NCI-H2171 (cell line): ENCODE data around the gene ARTN.

Experiments
- DNase-seq: peaks from one replicate; lab custom pipeline; 2025; lab: John Stamatoyannopoulos, UW

ARTN gene

DNA sequence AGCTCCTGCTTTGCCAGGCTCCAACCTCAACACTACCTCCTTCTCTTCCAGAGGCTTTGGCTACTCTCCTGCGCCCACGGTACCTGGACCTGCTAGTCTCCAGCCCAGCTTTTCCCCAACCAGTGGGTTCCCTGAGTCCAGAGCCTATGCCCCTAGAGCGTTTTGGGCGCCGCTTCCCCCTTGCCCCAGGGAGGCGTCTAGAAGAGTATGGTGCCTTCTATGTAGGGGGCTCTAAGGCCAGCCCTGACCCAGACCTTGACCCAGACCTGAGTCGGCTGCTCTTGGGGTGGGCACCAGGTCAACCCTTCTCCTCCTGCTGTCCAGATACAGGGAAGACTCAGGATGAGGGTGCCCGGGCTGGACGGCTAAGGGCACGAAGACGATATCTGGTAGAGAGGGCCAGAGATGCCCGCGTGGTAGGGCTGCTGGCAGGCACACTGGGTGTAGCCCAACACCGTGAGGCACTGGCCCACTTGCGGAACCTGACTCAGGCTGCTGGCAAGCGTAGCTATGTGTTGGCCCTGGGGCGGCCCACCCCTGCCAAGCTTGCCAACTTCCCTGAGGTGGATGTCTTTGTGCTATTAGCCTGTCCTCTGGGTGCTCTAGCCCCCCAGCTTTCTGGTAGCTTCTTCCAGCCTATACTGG lies 37.9 kb downstream of the ARTN start:
- no peak for DNase-seq

DNA sequence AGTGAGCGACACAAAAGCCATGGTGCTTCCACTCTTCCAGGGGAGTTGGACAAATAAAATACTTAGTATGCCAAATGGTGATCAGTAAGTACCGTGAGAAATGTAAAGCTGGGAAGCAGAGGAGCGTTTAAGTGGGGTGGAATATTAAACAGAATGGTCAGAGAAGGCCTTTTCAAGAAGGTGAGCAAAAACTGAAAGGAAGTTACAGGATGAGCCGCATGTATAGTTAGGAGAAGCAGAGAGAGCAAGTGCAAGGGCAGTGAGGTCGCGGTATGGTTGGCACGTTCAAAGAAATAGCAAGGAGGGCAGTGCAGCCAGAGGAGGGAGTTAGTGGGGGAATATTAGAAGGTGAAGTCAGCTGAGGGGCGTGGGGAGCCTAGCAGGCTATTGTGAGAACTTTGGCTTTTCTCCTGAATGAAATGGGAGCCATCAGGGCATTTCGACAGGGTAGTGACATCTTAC lies 40.4 kb downstream of the ARTN start:
- DNase-seq: no peak

DNA sequence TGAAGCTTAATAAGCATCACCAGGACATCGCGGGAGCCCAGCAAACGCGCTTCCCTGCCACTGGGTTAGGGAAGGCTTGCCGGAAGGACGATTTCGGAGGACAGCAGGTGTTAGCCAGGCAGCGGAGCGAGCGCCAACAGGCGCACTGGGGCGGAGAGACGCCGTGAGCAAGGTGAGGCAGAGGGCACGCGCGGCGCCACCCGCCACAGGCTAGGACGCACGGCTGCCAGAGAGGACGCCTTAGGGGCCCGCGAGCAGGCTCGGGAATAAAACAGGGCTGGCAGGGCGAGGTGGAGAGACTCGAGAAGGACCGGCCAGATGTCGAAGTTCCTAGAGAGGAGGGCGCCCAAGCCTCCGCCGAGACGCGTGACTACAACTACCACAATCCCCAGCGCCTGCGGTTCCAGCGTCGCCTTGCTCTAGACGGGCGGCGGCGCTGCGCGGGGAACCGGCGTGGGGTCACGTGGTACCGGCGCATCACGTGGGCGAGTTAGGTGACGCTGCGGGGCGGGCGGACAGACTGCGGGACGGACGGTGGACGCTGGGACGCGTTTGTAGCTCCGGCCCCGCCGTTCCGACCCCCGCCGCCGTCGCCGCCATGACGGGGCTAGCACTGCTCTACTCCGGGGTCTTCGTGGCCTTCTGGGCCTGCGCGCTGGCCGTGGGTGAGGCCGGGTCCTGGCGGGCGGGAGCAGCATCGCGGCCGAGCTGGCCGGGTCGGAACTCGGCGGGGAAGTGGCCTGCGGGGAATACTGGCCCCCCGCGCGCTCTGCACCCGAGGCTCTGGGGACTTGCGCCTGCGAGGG lies 41.0 kb downstream of the ARTN start, which contains the start of gene ATP6V0B:
TSS of gene ATP6V0B (plus strand) at position 518 of the 806 bp plus-strand sequence. CDS start at position 599, 81 bp downstream.
- DNase-seq: peak; percentile 96

GRCh38 chr1:43975249-43975961 lies 41.8 kb downstream of the ARTN start:
- no peak for DNase-seq

- no peak for DNase-seq
Measured at GRCh38 chr1:43976045-43976444, 42.4 kb downstream of the ARTN start.

- no peak for DNase-seq
Measured at GRCh38 chr1:43976890-43977289, 43.3 kb downstream of the ARTN start.

- DNase-seq: no peak
Measured at GRCh38 chr1:43977376-43978263, 44.0 kb downstream of the ARTN start.

- no peak for DNase-seq
Measured at GRCh38 chr1:43978264-43978550, 44.6 kb downstream of the ARTN start.

- DNase-seq: peak; percentile 27
Measured at GRCh38 chr1:43978551-43979260, 45.1 kb downstream of the ARTN start, which contains the start of gene B4GALT2. TSS of gene B4GALT2 (plus strand) at chr1:43979210. CDS start at chr1:43981161, 1,951 bp downstream.

- DNase-seq: no peak
Measured at GRCh38 chr1:43979261-43979527, 45.6 kb downstream of the ARTN start.

DNA sequence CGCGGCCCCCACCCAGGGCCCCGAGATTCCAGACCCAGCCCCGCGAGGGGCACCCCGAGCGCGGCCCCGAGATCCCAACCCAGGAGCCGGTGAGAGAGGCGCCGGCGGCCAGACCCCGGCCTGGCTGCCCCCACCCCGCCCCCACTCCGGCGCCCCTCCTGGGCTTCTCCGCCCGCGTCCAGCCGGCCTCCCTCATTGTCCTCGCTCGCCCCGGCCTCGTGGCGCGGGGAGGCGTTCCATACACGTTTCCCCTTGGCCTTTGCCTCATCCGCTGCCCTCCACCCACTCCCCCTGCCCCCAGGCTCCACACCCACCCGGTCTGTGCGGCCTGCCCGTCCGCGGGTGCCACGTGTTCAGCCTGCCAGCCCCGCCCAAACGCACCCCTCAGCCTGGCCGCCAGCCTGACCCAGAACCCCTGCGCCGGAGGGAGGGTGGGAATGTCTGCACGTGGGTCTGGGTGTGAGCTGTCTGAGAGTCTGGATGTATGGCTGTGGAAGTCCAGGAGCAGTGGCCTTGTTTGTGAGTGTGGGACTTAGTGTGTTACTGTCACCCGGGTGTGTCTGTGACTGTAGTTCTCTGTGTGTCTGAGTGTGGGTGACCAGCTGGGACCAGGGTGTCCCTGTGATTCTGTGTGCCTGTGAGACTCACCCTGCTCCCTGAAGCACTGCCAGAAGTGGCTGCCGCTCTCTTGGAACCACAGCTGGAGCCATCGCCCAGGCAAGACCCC lies 46.1 kb downstream of the ARTN start:
- DNase-seq: no peak

DNA sequence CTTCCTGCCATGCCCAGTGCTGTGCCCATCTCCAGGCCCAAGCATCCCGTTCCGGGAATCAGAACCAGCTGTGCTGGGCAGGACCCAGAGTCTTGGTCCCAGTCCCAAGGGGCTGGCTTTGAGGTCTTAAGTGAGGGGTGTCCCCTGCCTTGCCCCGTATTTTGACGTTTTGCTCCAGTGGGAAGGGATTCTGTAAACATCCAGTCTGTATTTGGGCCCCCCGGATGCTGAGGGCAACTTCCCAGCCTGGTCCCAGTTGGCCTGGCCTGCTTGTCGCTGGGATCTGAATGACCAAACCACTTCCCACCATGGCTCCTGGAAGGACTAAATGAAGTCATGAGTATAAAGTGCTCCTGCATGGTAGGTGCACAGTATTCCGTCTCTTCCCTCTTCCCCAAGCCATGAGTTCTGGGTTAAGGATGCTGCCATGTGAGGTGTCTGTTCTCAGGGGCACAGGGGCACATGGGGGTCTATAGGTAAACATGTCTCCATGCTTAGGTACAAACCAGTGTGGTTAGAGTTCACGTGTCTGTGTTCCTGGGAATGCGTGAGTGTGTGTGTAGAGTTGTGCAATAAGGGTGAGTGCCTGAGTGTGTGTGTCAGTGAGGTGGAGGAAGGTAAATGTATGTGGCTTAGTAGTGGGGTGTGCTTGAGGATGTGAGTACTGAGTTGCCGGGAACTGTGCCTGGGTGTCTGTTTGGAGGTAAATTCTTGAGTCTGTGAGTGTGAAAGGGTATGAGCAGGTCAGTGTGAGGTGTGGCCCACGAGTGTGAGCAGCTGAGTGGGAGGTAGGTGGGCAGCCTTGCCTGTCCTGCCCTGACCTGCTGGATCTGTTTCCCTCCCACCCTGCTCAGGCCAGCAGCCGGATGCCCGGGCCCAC lies 46.9 kb downstream of the ARTN start:
- no peak for DNase-seq

- DNase-seq: no peak
Measured at GRCh38 chr1:43981135-43981491, 47.5 kb downstream of the ARTN start.

GRCh38 chr1:43981636-43982035 lies 48.0 kb downstream of the ARTN start:
- no peak for DNase-seq

DNA sequence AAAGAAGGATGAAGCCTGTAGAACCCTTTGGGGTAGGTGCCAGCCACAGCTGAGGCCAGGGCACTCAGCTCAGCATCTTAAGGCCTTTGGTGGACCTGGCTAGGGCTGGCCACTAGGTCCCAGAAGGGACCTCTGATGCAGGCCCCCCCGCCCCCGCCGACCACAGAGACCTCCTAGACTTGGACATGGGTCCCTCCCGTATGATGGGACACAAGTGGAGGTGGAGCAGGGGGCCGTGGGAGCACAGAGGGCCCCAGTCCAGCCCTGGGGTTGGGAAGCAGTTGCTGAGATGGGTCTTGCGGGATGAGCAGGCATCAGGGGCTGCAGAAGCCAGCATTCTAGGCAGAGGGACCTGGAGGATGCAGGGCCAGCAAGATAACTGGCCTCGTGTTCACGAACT lies 48.6 kb downstream of the ARTN start:
- DNase-seq: no peak

GRCh38 chr1:43982808-43983207 lies 49.2 kb downstream of the ARTN start:
- no peak for DNase-seq

GRCh38 chr1:43983253-43983899 lies 49.8 kb downstream of the ARTN start:
- DNase-seq: no peak

GRCh38 chr1:43984855-43985254 lies 51.3 kb downstream of the ARTN start:
- DNase-seq: no peak

GRCh38 chr1:43985984-43986595 lies 52.5 kb downstream of the ARTN start:
- no peak for DNase-seq
